CD14-positive monocyte (primary cell): ENCODE measurements around the gene ZNF415. TPM values are rescaled to one million over a fixed set of nuclear protein-coding genes. Genes with fewer than 3 reads are reported as not detected.

Experiments used
- DNase-seq, 3 donors: peaks; one replicate each; pipeline ENCODE4 v3.0.0-alpha.2; 2011 to 2022
- H2AFZ ChIP-seq: 2 replicates; pipeline ENCODE4 v1.6.0; 2012; ENCODE audit warnings: mild to moderate bottlenecking, low read depth, low read length, inconsistent platforms; ENCODE audit not compliant: insufficient read depth, poor library complexity, severe bottlenecking
- H3K27ac ChIP-seq, 2 donors: 1 replicate in 1 of 2; 2 replicates in 1 of 2; pipeline ENCODE4 v1.5.1; 2012 to 2013; ENCODE audit warnings: low read length in 2 of 2, control low read depth in 1 of 2, inconsistent platforms in 1 of 2, low read depth in 1 of 2, mild to moderate bottlenecking in 1 of 2
- H3K27me3 ChIP-seq, 2 donors: one replicate each; pipeline versions ENCODE4 v1.6.0 to v1.6.1; 2011 to 2013; ENCODE audit warnings: low read length in 2 of 2; ENCODE audit not compliant: control insufficient read depth in 2 of 2, insufficient read depth in 2 of 2
- H3K36me3 ChIP-seq, 2 donors: replicated peaks in 1 of 2; 1 replicate in 1 of 2; 2 replicates in 1 of 2; pipeline versions ENCODE4 v1.5.1 to v1.6.1; 2012 to 2013; ENCODE audit warnings: low read length in 2 of 2, control low read depth in 1 of 2, inconsistent platforms in 1 of 2, mild to moderate bottlenecking in 1 of 2; ENCODE audit not compliant: insufficient read depth in 2 of 2, control insufficient read depth in 1 of 2
- H3K4me1 ChIP-seq, 2 donors: 1 replicate in 1 of 2; 2 replicates in 1 of 2; pipeline versions ENCODE4 v1.5.1 to v1.6.1; 2012 to 2013; ENCODE audit warnings: low read length in 2 of 2, control low read depth in 1 of 2, inconsistent platforms in 1 of 2, mild to moderate bottlenecking in 1 of 2, moderate library complexity in 1 of 2; ENCODE audit not compliant: insufficient read depth in 2 of 2, control insufficient read depth in 1 of 2
- H3K4me2 ChIP-seq: replicated peaks from 2 replicates; pipeline ENCODE3; 2012; ENCODE audit warnings: low read length, moderate library complexity, mild to moderate bottlenecking; ENCODE audit not compliant: poor library complexity, severe bottlenecking; ENCODE audit errors: extremely low read depth
- H3K4me3 ChIP-seq, 3 experiments: fragments of 200-600 bp in 1 of 3; sonication (generic) in 1 of 3; replicated peaks in 1 of 3; 1 replicate in 2 of 3; 2 replicates in 1 of 3; pipeline ENCODE4 v1.5.1; 2011 to 2013; ENCODE audit warnings: low read length in 3 of 3, mild to moderate bottlenecking in 3 of 3, control low read depth in 2 of 3, low read depth in 2 of 3, inconsistent platforms in 1 of 3, moderate library complexity in 1 of 3
- H3K79me2 ChIP-seq: 2 replicates; pipeline ENCODE4 v1.6.0; 2012; ENCODE audit warnings: mild to moderate bottlenecking, control low read depth, inconsistent platforms, low read length, moderate library complexity; ENCODE audit not compliant: insufficient read depth
- H3K9ac ChIP-seq: 2 replicates; pipeline ENCODE4 v1.6.0; 2017; ENCODE audit warnings: low read length, mild to moderate bottlenecking; ENCODE audit not compliant: insufficient read depth, poor library complexity, severe bottlenecking
- H3K9me3 ChIP-seq, 2 donors: replicated peaks in 1 of 2; 1 replicate in 1 of 2; 2 replicates in 1 of 2; pipeline versions ENCODE4 v1.5.1 to v1.6.1; 2012 to 2013; ENCODE audit warnings: low read length in 2 of 2, control low read depth in 1 of 2; ENCODE audit not compliant: control insufficient read depth in 1 of 2, insufficient read depth in 1 of 2
- H4K20me1 ChIP-seq: 2 replicates; pipeline ENCODE4 v1.6.0; 2012; ENCODE audit warnings: mild to moderate bottlenecking, low read length, control low read depth, moderate library complexity; ENCODE audit not compliant: insufficient read depth
- H3K27ac Mint-ChIP-seq, 7 donors: one replicate each; pipeline ENCODE4 v1.8.0; 2020; ENCODE audit warnings: mild to moderate bottlenecking in 7 of 7, mixed read lengths in 7 of 7, moderate library complexity in 6 of 7, inconsistent platforms in 2 of 7
- H3K27me3 Mint-ChIP-seq, 3 donors: one replicate each; pipeline ENCODE4 v1.8.0; 2021 to 2022; ENCODE audit warnings: low read depth in 3 of 3, mild to moderate bottlenecking in 3 of 3, mixed read lengths in 3 of 3, moderate library complexity in 3 of 3, inconsistent platforms in 1 of 3
- H3K36me3 Mint-ChIP-seq, 2 donors: one replicate each; pipeline ENCODE4 v1.8.0; 2020; ENCODE audit warnings: mixed read lengths in 2 of 2, inconsistent platforms in 1 of 2, mild to moderate bottlenecking in 1 of 2
- H3K4me1 Mint-ChIP-seq: one replicate; pipeline ENCODE4 v1.8.0; 2020; ENCODE audit warnings: mild to moderate bottlenecking, mixed read lengths
- H3K4me3 Mint-ChIP-seq, 2 donors: one replicate each; pipeline ENCODE4 v1.8.0; 2020; ENCODE audit warnings: mild to moderate bottlenecking in 2 of 2, mixed read lengths in 2 of 2, moderate library complexity in 1 of 2
- H3K9me3 Mint-ChIP-seq, 7 donors: one replicate each; pipeline ENCODE4 v1.8.0; 2020 to 2022; ENCODE audit warnings: mixed read lengths in 7 of 7, mild to moderate bottlenecking in 6 of 7, moderate library complexity in 6 of 7, inconsistent platforms in 2 of 7
- WGBS: methylation state at CpG from one replicate; pipeline ENCODE4 v1.1.5; 2013; ENCODE audit warnings: missing lambda C conversion rate; ENCODE audit not compliant: insufficient coverage; 5-methylcytosine and 5-hydroxymethylcytosine counted together
- intact Hi-C, 2 donors: fragments of 100-400 bp; cut with micrococcal nuclease; formaldehyde crosslinking; loops; one replicate each; pipeline versions ENCODE4 v1.15.0 to v1.15.1; 2023
- polyA plus RNA-seq, 3 donors: library from polyadenylated mRNA; depleted of rRNA in 1 of 3; unstranded in 2 of 3; stranded (reverse) in 1 of 3; fragments of 300-500 nt in 2 of 3; fragments of >200 nt in 1 of 3; fragmentation: Illumina TruSeq in 2 of 3; gene quantifications; 1 replicate in 2 of 3; 2 replicates in 1 of 3; pipeline ENCODE4 v1.2.3, GENCODE V29; 2012 to 2021
- TF ChIP-seq, protein P1 (sequence below): fragments of 200-600 bp; IDR thresholded peaks from one replicate; pipeline ENCODE4 v1.8.0; 2022; ENCODE audit warnings: antibody characterized with exemption, mild to moderate bottlenecking

The ZNF415 gene
- polyA plus RNA-seq, 3 donors, result 0.11 to 0.17 TPM; not detected in 1

DNA sequence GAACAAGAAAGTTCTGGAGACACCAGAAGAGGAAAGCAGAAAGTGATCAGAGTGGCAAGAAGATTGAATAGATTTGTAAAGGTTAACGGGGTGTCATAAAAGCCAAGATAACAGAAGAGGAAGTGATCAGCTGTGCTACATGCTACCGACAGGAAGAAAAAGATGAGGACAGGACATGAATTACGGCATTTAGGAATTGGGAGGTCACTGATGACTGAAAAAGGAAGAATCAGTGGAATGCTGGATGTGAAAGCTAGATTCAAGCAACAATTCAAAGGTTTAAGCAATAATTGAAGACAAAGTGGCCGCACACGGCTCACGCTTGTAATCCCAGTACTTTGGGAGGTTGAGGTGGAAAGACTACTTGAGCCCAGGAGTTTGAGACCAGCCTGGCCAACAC lies 44.6 kb downstream of the ZNF415 start:
- H3K27ac ChIP-seq, result no peak overlapping the region
- H3K27me3 Mint-ChIP-seq, result no peaks in the 10 kb centered on the region
- H4K20me1 ChIP-seq, result no peaks in the 10 kb centered on the region
- TF ChIP-seq, protein P1, sequence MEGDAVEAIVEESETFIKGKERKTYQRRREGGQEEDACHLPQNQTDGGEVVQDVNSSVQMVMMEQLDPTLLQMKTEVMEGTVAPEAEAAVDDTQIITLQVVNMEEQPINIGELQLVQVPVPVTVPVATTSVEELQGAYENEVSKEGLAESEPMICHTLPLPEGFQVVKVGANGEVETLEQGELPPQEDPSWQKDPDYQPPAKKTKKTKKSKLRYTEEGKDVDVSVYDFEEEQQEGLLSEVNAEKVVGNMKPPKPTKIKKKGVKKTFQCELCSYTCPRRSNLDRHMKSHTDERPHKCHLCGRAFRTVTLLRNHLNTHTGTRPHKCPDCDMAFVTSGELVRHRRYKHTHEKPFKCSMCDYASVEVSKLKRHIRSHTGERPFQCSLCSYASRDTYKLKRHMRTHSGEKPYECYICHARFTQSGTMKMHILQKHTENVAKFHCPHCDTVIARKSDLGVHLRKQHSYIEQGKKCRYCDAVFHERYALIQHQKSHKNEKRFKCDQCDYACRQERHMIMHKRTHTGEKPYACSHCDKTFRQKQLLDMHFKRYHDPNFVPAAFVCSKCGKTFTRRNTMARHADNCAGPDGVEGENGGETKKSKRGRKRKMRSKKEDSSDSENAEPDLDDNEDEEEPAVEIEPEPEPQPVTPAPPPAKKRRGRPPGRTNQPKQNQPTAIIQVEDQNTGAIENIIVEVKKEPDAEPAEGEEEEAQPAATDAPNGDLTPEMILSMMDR, result no peak
- no peak overlapping the region for H3K4me2 ChIP-seq
- H3K9me3 Mint-ChIP-seq, result peaks cover 4 to 34% (median 22%) of the 10 kb centered on the region in 7 donors
- no peaks in the 10 kb centered on the region for H3K4me1 ChIP-seq
- no peaks in the 10 kb centered on the region for H3K79me2 ChIP-seq
- H3K36me3 Mint-ChIP-seq, result peaks cover 82 to 88% of the 10 kb centered on the region in 2 donors
- WGBS, result 25% methylated on average over 3 of the region's 6 CpGs
- no peak overlapping the region for H3K4me3 ChIP-seq
- no peak overlapping the region for H2AFZ ChIP-seq
- H3K4me1 Mint-ChIP-seq, result no peaks in the 10 kb centered on the region
- H3K9me3 ChIP-seq, result peaks cover 10 to 18% of the 10 kb centered on the region in 2 donors
- H3K4me3 Mint-ChIP-seq, result no peak overlapping the region
- H3K9ac ChIP-seq, result no peak overlapping the region
- H3K36me3 ChIP-seq, result peaks cover 66 to 93% of the 10 kb centered on the region in 2 donors
- no peaks in the 10 kb centered on the region for H3K27me3 ChIP-seq
- intact Hi-C loops, result no loop called here
- peak overlapping the region in 1 of 7 donors; percentile 4 for H3K27ac Mint-ChIP-seq
- no peak for DNase-seq

DNA sequence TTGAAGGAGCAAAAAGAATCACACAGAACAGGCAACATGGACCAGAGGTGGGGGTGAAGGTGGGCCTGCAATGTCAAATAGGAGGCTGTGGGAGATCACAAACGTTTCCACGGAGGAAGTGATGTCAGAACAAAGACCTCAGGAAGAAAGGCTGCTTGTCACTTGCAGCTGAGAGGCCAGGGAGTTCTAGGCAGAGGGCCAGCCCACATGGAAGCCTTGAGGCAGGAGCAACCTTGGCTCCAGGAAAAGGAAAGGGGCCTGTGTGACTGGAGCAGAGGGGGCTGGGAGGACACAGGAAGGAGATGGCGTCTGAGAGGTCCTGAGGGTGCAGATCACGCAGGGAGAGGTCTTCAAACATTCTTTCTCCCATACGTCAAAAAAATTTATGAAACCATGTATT lies 45.8 kb downstream of the ZNF415 start:
- H3K27ac Mint-ChIP-seq, result peak overlapping the region in 3 of 7 donors; percentile 15 to 35 (median 35)
- intact Hi-C loops, result no loop called here

More for the DNA sequence above, 45.8 kb downstream of the ZNF415 start:
- WGBS, result 27% methylated on average over 3 of the region's 5 CpGs
- DNase-seq, result no peak
- H3K79me2 ChIP-seq, result no peaks in the 10 kb centered on the region
- Mint-ChIP-seq H3K4me3 (no peak overlapping the region), H3K27me3 (no peaks in the 10 kb centered on the region), H3K36me3 (peaks cover 86 to 93% of the 10 kb centered on the region in 2 donors), H3K9me3 (peaks cover 10 to 43% (median 27%) of the 10 kb centered on the region in 7 donors), H3K4me1 (no peaks in the 10 kb centered on the region)
- peaks cover 68 to 94% of the 10 kb centered on the region in 2 donors for H3K36me3 ChIP-seq
- peaks cover 22 to 25% of the 10 kb centered on the region in 2 donors for H3K9me3 ChIP-seq
- no peaks in the 10 kb centered on the region for H3K4me1 ChIP-seq
- no peak overlapping the region for H3K27ac ChIP-seq
- no peak overlapping the region for H2AFZ ChIP-seq
- no peaks in the 10 kb centered on the region for H3K27me3 ChIP-seq
- H3K4me2 ChIP-seq, result no peak overlapping the region
- TF ChIP-seq, protein P1, result no peak
- H4K20me1 ChIP-seq, result no peaks in the 10 kb centered on the region
- no peak overlapping the region for H3K4me3 ChIP-seq
- no peak overlapping the region for H3K9ac ChIP-seq
